HK-2 (cell line): ENCODE results near the gene MOXD1.
A peak's percentile ranks its signal among the peaks of the same experiment; 100 is the strongest.
"Not testable (repeated sequence)": the region's sequence is repeated elsewhere in the genome, so short reads cannot be mapped to it uniquely, and the experiment has no call there.

Experiments
- DNase-seq: peaks from one replicate; pipeline ENCODE4 v3.0.0-alpha.2; 2018; ENCODE audit not compliant: unreplicated experiment

Gene MOXD1

DNA sequence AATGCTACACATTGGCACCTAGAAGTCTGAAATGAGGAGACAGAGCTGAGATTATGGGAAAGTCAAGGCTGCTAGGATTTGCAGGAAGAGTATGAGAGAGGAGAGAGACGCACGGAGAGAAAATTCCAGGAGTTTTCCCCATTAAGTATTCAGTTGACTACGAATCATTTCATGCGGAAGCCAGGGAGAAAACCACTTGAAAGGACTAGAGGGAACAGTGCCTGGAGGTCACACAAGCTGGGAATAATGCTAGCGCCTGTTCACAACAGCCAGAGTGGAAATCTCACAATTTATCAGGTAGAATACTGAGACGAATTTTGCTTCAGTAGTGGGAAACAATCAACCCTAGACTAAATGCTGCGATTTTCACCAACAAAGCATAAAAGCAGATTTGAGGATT, 118.6 kb downstream of the MOXD1 start:
- no peak for DNase-seq

- no peak for DNase-seq
These were observed 120.8 kb downstream of the MOXD1 start for GRCh38 chr6:132280436-132280835.

DNA sequence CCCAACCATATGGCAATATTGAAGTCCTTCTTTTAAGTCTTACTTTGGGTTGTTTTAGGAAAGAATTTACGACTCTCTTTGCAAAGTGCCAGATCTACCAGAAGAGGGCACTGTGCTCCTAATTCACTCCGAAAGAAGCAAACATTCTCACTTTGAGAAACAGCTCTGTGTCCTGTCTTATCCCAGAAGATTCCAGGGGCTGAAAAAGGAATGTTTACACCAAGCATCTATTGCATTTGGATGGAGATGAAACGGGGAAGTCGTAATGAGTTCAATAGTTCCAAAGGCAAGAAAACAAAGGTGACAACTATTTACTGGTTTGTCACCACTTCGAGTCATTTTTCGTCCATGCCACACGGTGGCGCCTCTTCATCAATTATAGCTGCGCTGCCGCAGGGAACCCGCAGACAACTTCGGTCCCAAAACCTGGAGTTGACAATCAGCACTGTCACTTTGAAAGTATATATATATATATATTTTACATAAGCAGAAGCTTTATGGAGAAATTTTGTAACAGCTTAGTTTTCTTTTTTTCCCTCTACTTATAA, 121.6 kb downstream of the MOXD1 start:
- peak; percentile 71 for DNase-seq

GRCh38 chr6:132275066-132275970, 126.0 kb downstream of the MOXD1 start:
- DNase-seq, result no peak

DNA sequence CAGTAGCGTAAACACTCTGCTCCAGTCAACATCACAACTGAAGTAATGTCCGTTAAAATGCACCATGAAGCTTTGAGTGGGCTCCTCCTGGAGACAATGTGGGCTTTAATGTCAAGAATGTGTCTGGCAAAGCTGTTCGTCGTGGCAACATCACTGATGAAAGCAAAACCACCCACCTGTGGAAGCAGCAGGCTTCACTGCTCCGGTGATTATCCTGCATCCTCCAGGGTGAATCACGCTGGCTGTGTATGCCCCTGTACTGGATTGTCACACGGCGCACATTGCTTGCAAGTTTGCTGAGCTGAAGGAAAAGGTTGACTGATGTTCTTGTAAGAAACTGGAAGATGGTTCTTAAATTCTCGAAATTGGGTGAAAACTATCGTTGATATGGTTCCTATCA, 128.5 kb downstream of the MOXD1 start:
- no peak for DNase-seq

GRCh38 chr6:132270726-132271402, 130.4 kb downstream of the MOXD1 start:
- no peak for DNase-seq

DNA sequence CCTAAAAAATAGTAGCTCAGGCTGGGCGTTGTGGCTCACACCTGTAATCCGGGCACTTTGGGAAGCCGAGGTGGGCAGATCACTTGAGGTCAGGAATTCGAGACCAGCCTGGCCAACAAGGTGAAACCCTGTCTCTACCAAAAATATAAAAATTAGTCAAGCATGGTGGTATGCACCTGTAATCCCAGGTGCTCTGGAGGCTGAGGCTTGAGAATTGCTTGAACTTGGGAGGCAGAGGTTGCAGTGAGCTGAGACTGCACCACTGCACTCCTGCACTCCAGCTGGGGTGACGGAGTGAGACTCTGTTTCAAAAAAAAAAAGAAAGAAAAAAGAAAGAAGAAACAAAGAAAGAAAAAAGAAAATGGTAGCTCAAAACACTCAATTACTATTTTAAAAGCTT, 132.6 kb downstream of the MOXD1 start:
- DNase-seq, result not testable (repeated sequence)

DNA sequence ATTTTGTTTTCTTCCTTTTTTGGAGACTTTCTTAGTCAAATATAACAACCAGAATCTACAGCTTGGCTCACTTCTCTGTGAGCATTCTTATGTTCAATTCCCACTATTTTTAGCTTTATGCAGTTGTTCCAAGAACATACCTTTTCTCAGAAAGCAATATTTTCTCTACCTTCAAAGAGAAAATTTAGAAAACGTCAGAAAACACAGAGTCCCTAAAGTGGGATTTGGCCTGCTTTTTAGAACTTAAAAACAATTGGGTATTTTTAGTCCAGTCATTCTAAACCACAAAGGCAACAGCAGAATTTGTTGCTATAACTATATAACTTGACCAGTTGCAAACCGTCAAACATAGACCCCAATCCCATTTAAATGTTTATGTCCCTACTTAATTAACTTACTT, 133.1 kb downstream of the MOXD1 start:
- no peak for DNase-seq

GRCh38 chr6:132265451-132266097, 135.7 kb downstream of the MOXD1 start:
- no peak for DNase-seq

DNA sequence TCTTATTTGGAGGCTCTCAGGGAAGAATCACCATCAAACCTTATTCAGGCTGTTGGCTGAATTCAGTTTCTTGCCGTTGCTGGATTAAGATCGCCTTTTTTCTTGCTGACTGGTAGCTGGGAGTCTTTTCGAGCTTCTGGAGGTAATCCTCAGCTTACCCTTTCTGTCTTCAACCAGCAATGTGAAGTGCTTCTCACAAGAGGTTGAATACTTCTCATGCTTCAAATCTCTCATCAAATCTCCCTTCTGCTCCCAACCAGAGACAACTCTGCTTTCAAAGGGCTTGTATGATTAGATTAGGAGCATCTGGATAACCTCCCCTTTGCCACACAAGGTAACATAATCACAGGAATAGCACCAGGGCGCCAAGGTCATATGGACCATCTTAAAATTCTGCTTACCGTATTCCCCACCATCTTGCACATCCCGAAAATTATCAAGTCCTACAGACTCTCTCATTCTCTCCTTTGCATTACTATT, 137.2 kb downstream of the MOXD1 start:
- no peak for DNase-seq

GRCh38 chr6:132261354-132261753, 139.9 kb downstream of the MOXD1 start:
- DNase-seq, result no peak

DNA sequence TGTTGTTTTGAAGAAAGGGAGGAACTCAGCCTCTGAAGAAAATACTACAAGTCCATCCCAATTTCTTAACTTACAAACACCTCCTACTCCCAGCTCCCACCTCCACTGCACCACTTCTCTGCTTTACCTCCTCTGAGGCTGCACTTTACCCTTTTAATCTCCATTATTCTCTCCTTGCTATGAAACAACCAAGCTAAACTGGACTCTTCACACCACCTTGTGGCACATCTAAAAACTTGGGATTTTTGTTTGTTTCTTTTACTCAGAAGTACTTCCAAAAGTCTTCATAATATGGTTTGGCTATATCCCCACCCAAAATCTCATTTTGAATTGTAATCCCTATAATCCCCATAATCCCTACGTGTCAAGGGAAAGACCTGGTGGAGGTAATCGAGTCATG, 142.2 kb downstream of the MOXD1 start:
- DNase-seq, result no peak

- no peak for DNase-seq
These were observed 143.7 kb downstream of the MOXD1 start for GRCh38 chr6:132257561-132257960.

- no peak for DNase-seq
These were observed 144.8 kb downstream of the MOXD1 start for GRCh38 chr6:132256457-132256856.

GRCh38 chr6:132253906-132254305, 147.4 kb downstream of the MOXD1 start:
- no peak for DNase-seq

DNA sequence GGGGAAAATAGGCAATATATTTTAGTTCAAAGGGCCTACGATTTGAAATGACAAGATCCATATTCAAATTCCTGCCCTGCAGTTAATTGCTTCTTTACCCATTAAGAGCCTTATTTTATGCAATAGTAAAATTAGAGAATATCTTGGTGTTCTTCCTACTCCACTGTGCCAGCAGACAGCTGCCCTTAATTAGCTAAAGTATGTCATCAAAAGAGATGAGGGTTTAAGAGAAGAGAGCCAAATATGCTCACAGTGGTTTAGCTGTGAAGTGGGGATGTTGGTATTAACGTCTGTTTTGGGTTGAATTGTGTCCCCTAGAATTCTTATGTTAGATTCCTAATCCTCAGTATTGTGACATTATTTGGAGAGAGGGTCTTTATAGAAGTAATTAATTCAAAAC, 148.1 kb downstream of the MOXD1 start:
- DNase-seq, result no peak

- DNase-seq, result no peak
These were observed 149.2 kb downstream of the MOXD1 start for GRCh38 chr6:132252113-132252512.

GRCh38 chr6:132251711-132252110, 149.6 kb downstream of the MOXD1 start:
- no peak for DNase-seq

DNA sequence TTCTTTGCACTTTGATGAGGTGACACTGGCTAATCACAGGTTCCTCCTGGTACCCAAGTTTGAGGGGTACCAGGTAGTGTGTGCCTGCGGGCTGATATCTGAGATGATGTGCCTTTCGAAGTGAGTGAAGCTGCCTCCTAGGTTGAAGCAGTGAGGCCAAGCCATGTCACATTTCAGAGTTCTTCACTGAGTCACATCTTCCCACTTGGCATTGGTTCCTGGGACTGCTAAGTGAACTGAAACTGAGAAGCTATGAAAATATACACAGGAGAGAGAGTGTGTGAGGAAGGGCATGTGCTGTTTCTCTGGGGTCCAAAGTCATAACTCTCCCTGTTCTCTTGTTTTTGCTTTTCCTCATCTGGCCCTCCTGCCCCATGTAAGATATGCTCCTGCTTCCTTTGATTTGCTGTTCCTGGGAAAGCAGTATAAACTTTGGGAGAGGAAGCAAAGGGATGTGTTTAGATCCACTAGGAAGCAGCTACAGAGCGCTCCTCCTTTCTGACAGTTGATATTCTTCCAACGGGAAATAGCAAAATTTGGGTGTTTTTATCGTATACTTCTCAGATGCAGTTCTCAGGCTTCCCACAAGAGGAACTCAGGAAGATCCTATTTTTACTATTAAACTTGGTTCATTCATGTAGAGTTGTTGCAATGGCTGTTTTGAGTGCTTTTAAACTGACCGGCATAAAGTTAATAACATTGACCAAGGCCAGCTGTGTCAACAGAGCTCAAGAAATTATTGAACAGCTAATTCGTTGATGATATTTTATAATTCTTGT, 153.7 kb downstream of the MOXD1 start:
- DNase-seq, result no peak

- DNase-seq, result no peak
These were observed 154.5 kb downstream of the MOXD1 start for GRCh38 chr6:132246632-132247270.

- DNase-seq, result no peak
These were observed 155.1 kb downstream of the MOXD1 start for GRCh38 chr6:132246120-132246617.
